Gastroesophageal sphincter (tissue), 3 donors: ENCODE measurements around the gene ZSWIM6.

Experiments
- CTCF ChIP-seq, 4 experiments: fragments of 200-600 bp in 2 of 4; fragments of 450-650 bp in 2 of 4; sonication (generic) in 1 of 4; IDR thresholded peaks; one replicate each; pipeline ENCODE4 v1.5.1; 2017 to 2019; ENCODE audit warnings: antibody characterized with exemption in 4 of 4, mild to moderate bottlenecking in 2 of 4, moderate library complexity in 2 of 4
- EP300 ChIP-seq: sonication (generic); formaldehyde crosslinking; IDR thresholded peaks from one replicate; pipeline ENCODE4 v1.6.1; 2017; ENCODE audit warnings: antibody characterized with exemption, mild to moderate bottlenecking
- POLR2A ChIP-seq, 2 donors: fragments of 450-650 bp; IDR thresholded peaks; one replicate each; pipeline ENCODE4 v1.6.1; 2017; ENCODE audit warnings: antibody characterized with exemption in 2 of 2, mild to moderate bottlenecking in 2 of 2, moderate library complexity in 1 of 2
- POLR2AphosphoS5 ChIP-seq: sonication (generic); formaldehyde crosslinking; IDR thresholded peaks from one replicate; pipeline ENCODE4 v1.6.1; 2017; ENCODE audit warnings: antibody characterized with exemption

GRCh38 chr5:61340775-61341361 is 8.8 kb downstream of the ZSWIM6 start:
- TF ChIP-seq CTCF (IDR thresholded peaks at IDR 0.05) (no peak), POLR2A (IDR thresholded peaks at IDR 0.05) (no peak), EP300 (no peak), POLR2AphosphoS5 (no peak)
